ENCODE data around the gene STYXL2.

DNA sequence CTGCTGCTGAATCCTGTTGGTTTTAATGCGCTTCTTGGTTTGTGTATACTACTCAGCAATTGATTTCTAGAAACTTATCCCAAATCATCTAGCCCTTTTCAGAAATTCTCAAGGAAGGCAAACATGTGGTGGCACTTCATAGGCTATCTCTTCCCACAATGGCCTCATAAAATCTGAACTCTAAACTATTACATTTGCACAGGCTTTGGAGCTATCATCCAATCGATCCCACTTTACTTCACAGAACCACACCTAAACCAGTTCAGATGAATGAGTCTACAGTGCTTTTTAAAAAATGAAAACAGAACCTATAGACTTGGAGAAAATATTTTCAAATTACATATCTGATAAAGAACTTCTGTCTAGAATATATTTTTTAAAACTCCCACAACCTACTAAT is 6.9 kb downstream of the STYXL2 start:
- no peak for TF ChIP-seq CTCF (IDR thresholded peaks at IDR 0.05)
- TF ChIP-seq EZH2 (IDR thresholded peaks at IDR 0.05; ENCODE audit: borderline replicate concordance, insufficient read depth, low read depth, low read length, poor library complexity, severe bottlenecking), result no peak

Data from B cell (primary cell).